GM12878 (cell line): ENCODE measurements around the gene IRS2. TPM values are rescaled to one million over a fixed set of nuclear protein-coding genes. Genes with fewer than 3 reads are reported as not detected.

Experiments
- ATAC-seq: fragments of 200-7000 bp; cut with Tn5 transposase; 3 replicates; pipeline ENCODE4 v1.9.1; 2020; ENCODE audit warnings: mild to moderate bottlenecking, moderate library complexity
- BruUV-seq: library from RNA; stranded (reverse); fragments of 400-500 nt; replicated peaks from 2 replicates; lab custom pipeline; 2021; lab: Mats Ljungman, UMichigan
- CTCF ChIA-PET: fragments of 300-600 bp; sonication (Branson Sonifier 250); formaldehyde crosslinking; extraction: SDS; loops from one replicate; lab custom pipeline; 2021; ENCODE audit warnings: inconsistent platforms; lab: Yijun Ruan, JAX
- POLR2A ChIA-PET: fragments of 350-600 bp; formaldehyde crosslinking; extraction: SDS; loops from one replicate; lab custom pipeline; 2021; ENCODE audit warnings: inconsistent platforms; lab: Charles Lee
- RAD21 ChIA-PET: fragments of 300-600 bp; sonication (Branson Sonifier 250); formaldehyde crosslinking; loops from one replicate; lab custom pipeline; 2023; ENCODE audit warnings: antibody characterized with exemption; ENCODE audit not compliant: unreplicated experiment; lab: Charles Lee
- SMC1A ChIA-PET: fragments of 300-600 bp; sonication (Branson Sonifier 250); formaldehyde crosslinking; loops from one replicate; lab custom pipeline; 2023; ENCODE audit not compliant: unreplicated experiment, uncharacterized antibody; lab: Charles Lee
- DNase-seq: peaks from one replicate; pipeline ENCODE4 v3.0.0-alpha.2; 2011; ENCODE audit warnings: low read depth, low spot score
- FAIRE-seq: peaks from 3 replicates; lab custom pipeline; 2011; peaks lifted over from hg19 to GRCh38; lab: Jason Lieb, UNC
- H2AFZ ChIP-seq: 2 replicates; pipeline ENCODE4 v1.6.0; 2011; ENCODE audit warnings: low read depth, low read length, control low read depth; ENCODE audit not compliant: control insufficient read depth
- H3K27ac ChIP-seq: 2 replicates; pipeline ENCODE4 v1.5.1; 2011; ENCODE audit warnings: control low read depth; ENCODE audit not compliant: control insufficient read depth, insufficient read depth
- H3K27me3 ChIP-seq, 2 experiments: replicated peaks in 1 of 2; 2 replicates each; pipeline versions ENCODE4 v1.6.0 to v1.6.1; 2011; ENCODE audit warnings: low read length in 1 of 2; ENCODE audit not compliant: control insufficient read depth in 2 of 2, insufficient read depth in 2 of 2
- H3K36me3 ChIP-seq, 2 experiments: 2 replicates each; pipeline ENCODE4 v1.5.1; 2011; ENCODE audit warnings: low read length in 1 of 2; ENCODE audit not compliant: control insufficient read depth in 2 of 2, insufficient read depth in 2 of 2
- H3K4me1 ChIP-seq: 2 replicates; pipeline ENCODE4 v1.6.1; 2011; ENCODE audit warnings: mild to moderate bottlenecking, low read length, moderate library complexity, mixed read lengths; ENCODE audit not compliant: control insufficient read depth, insufficient read depth
- H3K4me2 ChIP-seq: 2 replicates; pipeline ENCODE4 v1.6.0; 2011; ENCODE audit warnings: control low read depth; ENCODE audit not compliant: control insufficient read depth, insufficient read depth
- H3K4me3 ChIP-seq: fragments of 200-600 bp; sonication (generic); 2 replicates; pipeline ENCODE4 v1.5.1; 2016
- H3K79me2 ChIP-seq: 2 replicates; pipeline ENCODE4 v1.6.0; 2011; ENCODE audit warnings: low read length; ENCODE audit not compliant: control insufficient read depth, insufficient read depth
- H3K9ac ChIP-seq: 2 replicates; pipeline ENCODE4 v1.8.0; 2011; ENCODE audit warnings: low read length, control low read depth, mixed read lengths; ENCODE audit not compliant: control insufficient read depth, insufficient read depth
- H3K9me3 ChIP-seq: replicated peaks from 3 replicates; pipeline ENCODE4 v1.5.1; 2011; ENCODE audit warnings: mild to moderate bottlenecking, low read length; ENCODE audit not compliant: control insufficient read depth, insufficient read depth
- H4K20me1 ChIP-seq: 2 replicates; pipeline ENCODE4 v1.6.0; 2011; ENCODE audit not compliant: control insufficient read depth, insufficient read depth
- BCL3 ChIP-seq: IDR thresholded peaks from 2 replicates; pipeline ENCODE4 v1.6.1; 2011; ENCODE audit warnings: borderline replicate concordance, low read depth, mild to moderate bottlenecking, moderate library complexity, low read length; ENCODE audit not compliant: insufficient read depth, poor library complexity, severe bottlenecking
- EP300 ChIP-seq, 2 experiments: fragments of 150-350 bp in 1 of 2; IDR thresholded peaks; 2 replicates each; pipeline ENCODE4 v1.6.1; 2011 to 2012; ENCODE audit warnings: low read depth in 2 of 2, low read length in 2 of 2, borderline replicate concordance in 1 of 2, improper control_type of control experiment in 1 of 2, inconsistent platforms in 1 of 2; ENCODE audit not compliant: control insufficient read depth in 1 of 2
- HDAC6 ChIP-seq: fragments of 200-600 bp; sonication (generic); IDR thresholded peaks from one replicate; pipeline ENCODE4 v1.8.0; 2017; ENCODE audit warnings: antibody characterized with exemption; ENCODE audit not compliant: unreplicated experiment
- MXI1 ChIP-seq: fragments of 150-350 bp; IDR thresholded peaks from 2 replicates; pipeline ENCODE4 v1.6.1; 2011; ENCODE audit warnings: low read depth, mild to moderate bottlenecking, inconsistent platforms, low read length, improper control_type of control experiment
- MYB ChIP-seq: fragments of 150-350 bp; IDR thresholded peaks from 2 replicates; pipeline ENCODE4 v1.6.1; 2014; ENCODE audit warnings: mild to moderate bottlenecking, low read depth, low read length, borderline replicate concordance
- POLR2A ChIP-seq: IDR thresholded peaks from 2 replicates; pipeline ENCODE4 v1.6.1; 2011; ENCODE audit warnings: low read depth, mild to moderate bottlenecking, low read length
- REST ChIP-seq: IDR thresholded peaks from 2 replicates; pipeline ENCODE4 v1.6.1; 2012; ENCODE audit warnings: mild to moderate bottlenecking, low read depth, low read length
- SIN3A ChIP-seq: IDR thresholded peaks from 2 replicates; pipeline ENCODE4 v1.6.1; 2012; ENCODE audit warnings: low read depth, low read length, improper control_type of control experiment
- YBX1 ChIP-seq: fragments of 450-650 bp; IDR thresholded peaks from 2 replicates; pipeline ENCODE4 v1.6.1; 2016; ENCODE audit warnings: antibody characterized with exemption
- ZBTB11 ChIP-seq: fragments of 450-650 bp; formaldehyde crosslinking; IDR thresholded peaks from 2 replicates; pipeline ENCODE4 v1.5.0; 2022; ENCODE audit warnings: mild to moderate bottlenecking, missing genetic modification characterization
- ZNF274 ChIP-seq: IDR thresholded peaks from one replicate; pipeline ENCODE4 v1.8.0; 2011; ENCODE audit not compliant: insufficient read length, insufficient read depth
- ZNF622 ChIP-seq: fragments of 450-650 bp; IDR thresholded peaks from 2 replicates; pipeline ENCODE4 v1.6.1; 2017; ENCODE audit warnings: mild to moderate bottlenecking, inconsistent platforms
- whole genome bisulfite sequencing: methylation state at CpG from one replicate; pipeline ENCODE4 v1.1.6; 2016; ENCODE audit warnings: low lambda C conversion rate; ENCODE audit not compliant: insufficient replicate concordance, insufficient coverage; ENCODE audit errors: missing lambda C conversion rate; 5-methylcytosine and 5-hydroxymethylcytosine counted together
- in situ Hi-C: fragments of 300-500 bp; cut with MboI; formaldehyde crosslinking; loops from 9 replicates; pipeline ENCODE4 v1.14.3; 2018; ENCODE audit warnings: mixed read lengths
- intact Hi-C: fragments of 100-400 bp; cut with micrococcal nuclease; formaldehyde crosslinking; loops from one replicate; pipeline ENCODE4 v1.14.2; 2022; ENCODE audit not compliant: unreplicated experiment
- polyA plus RNA-seq, 11 experiments: library from polyadenylated mRNA; depleted of rRNA in 4 of 11; unstranded in 6 of 11; stranded (reverse) in 5 of 11; fragments of >200 nt; fragmentation: Nextera tagmentation in 4 of 11; fragmentation: Illumina TruSeq in 1 of 11; extraction: Ambion mirVana in 4 of 11; extraction: Trizol in 1 of 11; gene quantifications; 1 replicate in 1 of 11; 2 replicates in 10 of 11; pipeline versions ENCODE4 v1.2.1 to v1.2.3, GENCODE V29; 2011 to 2016; ENCODE audit warnings: inconsistent platforms in 2 of 11, missing spikeins in 2 of 11, low read depth in 1 of 11
- total RNA-seq, 4 experiments: library from RNA; depleted of rRNA in 3 of 4; stranded (reverse); fragments of >200 nt in 3 of 4; fragmentation: Illumina TruSeq in 1 of 4; extraction: Trizol in 1 of 4; gene quantifications; 2 replicates each; pipeline versions ENCODE4 v1.2.1 to v1.2.3, GENCODE V29; 2013 to 2021

The IRS2 gene
- total and polyA plus RNA-seq, 10 of the 15 experiments (the other 5 are each of a cell fraction or from before 2014, with no cell fraction given) = 0.01 to 0.31 (median 0.07) TPM; not detected in 6

- CTCF ChIA-PET = interaction anchor here (0.7 kb wide), 1 partner anchor 132 kb away, joined by 4 read pairs; no protein-coding TSS in a partner anchor
- Histone ChIP-seq H3K4me1 (no peaks in the 10 kb centered on the region), H2AFZ (no peak overlapping the region), H3K9me3 (no peaks in the 10 kb centered on the region; the same call in 2 of the 3 replicates), H3K79me2 (no peaks in the 10 kb centered on the region), H3K4me3 (no peak overlapping the region), H3K4me2 (no peak overlapping the region), H3K27me3 (no peaks in the 10 kb centered on the region), H3K27ac (no peak overlapping the region), H3K9ac (no peak overlapping the region), H3K36me3 (no peaks in the 10 kb centered on the region), H4K20me1 (no peaks in the 10 kb centered on the region)
- DNase-seq (no peak), ATAC-seq (no peak), FAIRE-seq (no peak)
- in situ Hi-C loops = no loop called here
- POLR2A ChIA-PET = no interaction called here
- intact Hi-C loops = no loop called here
- BruUV-seq = no TSS peak
- RAD21 ChIA-PET = no interaction called here
- TF ChIP-seq ZBTB11 (CRISPR knock-in tag) (no peak), HDAC6 (no peak), REST (no peak), YBX1 (no peak), MYB (no peak), MXI1 (no peak), ZNF622 (no peak), SIN3A (no peak), ZNF274 (no peak), POLR2A (no peak), EP300 (IDR thresholded peaks at IDR 0.05; ENCODE audit: borderline replicate concordance in 1 of 2, control insufficient read depth in 1 of 2, low read depth in 2 of 2, low read length in 2 of 2) (no peak), BCL3 (no peak)
- WGBS = 54% methylated on average over 11 of the region's 11 CpGs
- SMC1A ChIA-PET = interaction anchor here (0.5 to 1.0 kb wide), 3 partner anchors 11 to 106 kb away, joined by 3 to 4 read pairs (median 3); no protein-coding TSS in a partner anchor
These were observed 5.5 kb downstream of the IRS2 start for GRCh38 chr13:109780845-109781383.
